Activated naive CD4-positive, alpha-beta T cell treated with anti-CD3 and anti-CD28 coated beads for 36 hours (primary cell): ENCODE results near the gene LIMS2. TPM values are rescaled to one million over a fixed set of nuclear protein-coding genes. Genes with fewer than 3 reads are reported as not detected.

ENCODE experiments used
- CTCF ChIA-PET: fragments of 350-600 bp; sonication (Branson Sonifier 250); formaldehyde crosslinking; loops from one replicate; lab custom pipeline; 2021; ENCODE audit warnings: antibody characterized with exemption; lab: Charles Lee
- DNase-seq: peaks from one replicate; pipeline ENCODE4 v3.0.0-alpha.2; 2020
- H3K27ac Mint-ChIP-seq: one replicate; pipeline ENCODE4 v1.8.0; 2021; ENCODE audit warnings: mild to moderate bottlenecking, mixed read lengths
- H3K27me3 Mint-ChIP-seq: one replicate; pipeline ENCODE4 v1.8.0; 2021; ENCODE audit warnings: low read depth, mixed read lengths
- H3K36me3 Mint-ChIP-seq: one replicate; pipeline ENCODE4 v1.8.0; 2021; ENCODE audit warnings: low read depth, mixed read lengths
- H3K4me1 Mint-ChIP-seq: one replicate; pipeline ENCODE4 v1.8.0; 2021; ENCODE audit warnings: low read depth, mixed read lengths
- H3K4me3 Mint-ChIP-seq: one replicate; pipeline ENCODE4 v1.8.0; 2021; ENCODE audit warnings: mild to moderate bottlenecking, moderate library complexity, mixed read lengths
- H3K9me3 Mint-ChIP-seq: one replicate; pipeline ENCODE4 v1.8.0; 2021; ENCODE audit warnings: mixed read lengths
- intact Hi-C: fragments of 100-400 bp; cut with micrococcal nuclease; formaldehyde crosslinking; loops from one replicate; pipeline ENCODE4 v1.15.1; 2023
- total RNA-seq, 2 experiments: library from RNA; stranded (reverse); gene quantifications; one replicate each; pipeline ENCODE4 v1.2.3, GENCODE V29; 2021

LIMS2 gene
- total RNA-seq, 2 experiments from 2014 or later: 14.6 to 15.5 TPM

DNA sequence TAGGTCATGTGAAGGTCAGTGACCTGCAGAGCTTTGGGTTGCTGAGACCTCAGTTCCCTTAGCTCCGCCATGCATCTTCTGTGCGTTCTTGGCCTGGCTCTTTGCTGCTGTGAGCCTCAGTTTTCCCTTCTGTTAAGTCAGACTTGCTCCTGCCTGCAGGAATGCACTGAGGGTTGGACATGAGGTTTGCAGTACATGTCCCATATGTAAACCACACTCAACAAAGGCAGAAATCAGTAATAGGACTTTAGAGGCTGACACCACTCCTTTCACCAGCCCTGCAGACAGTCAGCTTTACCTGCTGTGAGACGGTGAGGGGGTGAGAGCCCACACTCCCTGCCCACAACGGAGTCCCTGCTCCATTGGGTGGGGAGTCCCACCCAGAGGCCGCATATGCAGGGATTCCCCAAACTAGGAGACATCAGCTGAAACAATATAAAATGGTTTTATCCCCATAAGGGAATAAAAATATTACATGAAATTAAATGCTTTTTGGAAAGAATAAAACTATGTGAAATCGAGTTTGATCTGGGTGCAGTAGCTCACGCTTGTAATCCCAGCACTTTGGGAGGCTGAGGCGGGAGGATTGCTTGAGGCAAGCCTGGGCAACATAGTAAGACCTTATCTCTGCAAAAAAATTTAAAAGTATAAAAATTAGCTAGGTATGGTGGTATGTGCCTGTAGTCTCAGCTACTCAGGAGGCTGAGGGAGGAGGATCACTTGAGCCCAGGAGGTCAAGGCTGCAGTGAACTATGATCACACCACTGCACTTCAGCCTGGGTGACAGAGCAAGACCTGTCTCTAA lies 84.7 kb downstream of the LIMS2 start:
- Mint-ChIP-seq H3K4me3 (no peak overlapping the region), H3K9me3 (no peaks in the 10 kb centered on the region), H3K36me3 (no peaks in the 10 kb centered on the region), H3K27ac (no peak overlapping the region), H3K27me3 (no peaks in the 10 kb centered on the region), H3K4me1 (no peaks in the 10 kb centered on the region)
- CTCF ChIA-PET: interaction anchor here (0.6 to 6.9 kb wide), 34 partner anchors 8 to 398 kb away, joined by 3 to 145 read pairs (median 5); partner anchors contain the start of genes GPR17, LIMS2 and WDR33
- DNase-seq: no peak
- intact Hi-C loops: loop anchor here (1.0 to 10.0 kb wide), 7 partner anchors 50 to 644 kb away; partner anchors contain the start of genes SAP130 and WDR33

DNA sequence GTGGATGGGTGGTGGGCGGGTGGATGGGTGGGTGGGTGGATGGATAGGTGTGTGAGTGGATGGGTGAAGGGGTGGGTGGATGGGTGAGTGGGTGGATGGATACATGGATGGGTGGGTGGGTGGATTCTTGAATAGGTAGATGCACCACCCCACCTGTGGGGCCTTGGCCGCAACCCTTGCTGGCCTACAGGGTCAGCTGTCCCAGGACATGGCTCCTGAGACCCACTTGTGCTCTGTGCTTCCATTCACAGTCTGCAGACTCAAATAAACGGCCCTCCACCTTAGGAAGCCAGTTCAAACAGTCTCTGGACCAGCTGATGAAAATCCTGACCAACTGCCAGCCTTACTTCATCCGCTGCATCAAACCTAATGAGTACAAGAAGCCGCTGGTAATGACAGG lies 85.5 kb downstream of the LIMS2 start:
- CTCF ChIA-PET: interaction anchor here (1.6 to 6.9 kb wide), 4 partner anchors 14 to 59 kb away, joined by 4 to 145 read pairs (median 20); partner anchors contain the start of gene GPR17
- H3K9me3 Mint-ChIP-seq: no peaks in the 10 kb centered on the region
- no peaks in the 10 kb centered on the region for H3K4me1 Mint-ChIP-seq
- no peaks in the 10 kb centered on the region for H3K27me3 Mint-ChIP-seq
- H3K27ac Mint-ChIP-seq: no peak overlapping the region
- H3K36me3 Mint-ChIP-seq: no peaks in the 10 kb centered on the region
- no peak overlapping the region for H3K4me3 Mint-ChIP-seq
- intact Hi-C loops: loop anchor here (2.0 to 10.0 kb wide), 3 partner anchors 51 to 645 kb away; partner anchors contain the start of gene SAP130
- DNase-seq: no peak

GRCh38 chr2:127589358-127589757 lies 86.0 kb downstream of the LIMS2 start:
- DNase-seq: no peak
- Mint-ChIP-seq H3K27ac (no peak overlapping the region), H3K4me1 (no peaks in the 10 kb centered on the region), H3K27me3 (no peaks in the 10 kb centered on the region), H3K36me3 (no peaks in the 10 kb centered on the region), H3K4me3 (no peak overlapping the region), H3K9me3 (no peaks in the 10 kb centered on the region)
- CTCF ChIA-PET: interaction anchor here (3.1 kb wide), 1 partner anchor 51 kb away, joined by 30 read pairs; no protein-coding TSS in a partner anchor
- intact Hi-C loops: no loop called here

Other genes starting within 250 kb of the LIMS2 start
- gene IWS1, start 149.0 kb downstream of the LIMS2 start, total RNA-seq: 10 to 100 TPM; 52.1 to 52.5 TPM
- under 1 TPM; 0.37 to 0.41 TPM for gene MYO7B, start 139.8 kb downstream of the LIMS2 start, total RNA-seq
- not detected for gene GPR17, start 29.4 kb downstream of the LIMS2 start, total RNA-seq
- 1 to 10 TPM; 3.1 to 3.3 TPM for gene SFT2D3, start 26.0 kb upstream of the LIMS2 start, total RNA-seq
- gene WDR33, start 135.6 kb upstream of the LIMS2 start, total RNA-seq: 10 to 100 TPM; 61.1 to 63.2 TPM
- 10 to 100 TPM; 67.6 to 70.8 TPM for gene POLR2D, start 182.6 kb upstream of the LIMS2 start, total RNA-seq
- gene AMMECR1L, start 210.4 kb upstream of the LIMS2 start, total RNA-seq: 10 to 100 TPM; 12.7 to 13.1 TPM